Astrocyte (in vitro differentiated cells and primary cell): ENCODE data around the gene CYP2F1.

ENCODE experiments used
- EZH2 ChIP-seq: IDR thresholded peaks from 2 replicates; pipeline ENCODE4 v1.6.1; 2012; ENCODE audit warnings: mild to moderate bottlenecking, low read length, inconsistent platforms; ENCODE audit not compliant: insufficient read depth
- TF ChIP-seq, protein P1 (sequence below): IDR thresholded peaks from 2 replicates; pipeline ENCODE4 v1.5.1; 2011; ENCODE audit warnings: low read depth, mild to moderate bottlenecking, inconsistent platforms, low read length, moderate library complexity; ENCODE audit not compliant: insufficient read depth

DNA sequence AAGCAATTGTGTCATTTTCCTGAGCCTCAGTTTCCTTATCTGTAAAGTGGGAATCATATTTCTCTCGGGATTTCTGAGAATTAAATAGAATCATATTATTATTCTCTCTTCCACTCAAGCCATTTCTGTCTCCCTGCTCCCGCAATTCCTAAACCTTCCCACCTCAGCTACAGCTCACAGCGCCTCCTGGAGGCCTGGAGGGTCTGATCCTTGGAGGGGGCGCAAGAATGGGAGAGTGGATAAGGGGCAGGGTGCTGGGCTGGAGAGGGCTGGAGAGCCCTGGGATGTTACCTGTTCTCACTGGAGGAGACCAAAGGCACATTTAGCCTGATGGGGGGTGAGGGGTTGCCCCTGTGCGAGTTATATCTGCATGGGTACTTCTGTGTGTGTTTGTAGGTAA, 47.7 kb downstream of the CYP2F1 start:
- no peak for TF ChIP-seq EZH2
- TF ChIP-seq, protein P1, sequence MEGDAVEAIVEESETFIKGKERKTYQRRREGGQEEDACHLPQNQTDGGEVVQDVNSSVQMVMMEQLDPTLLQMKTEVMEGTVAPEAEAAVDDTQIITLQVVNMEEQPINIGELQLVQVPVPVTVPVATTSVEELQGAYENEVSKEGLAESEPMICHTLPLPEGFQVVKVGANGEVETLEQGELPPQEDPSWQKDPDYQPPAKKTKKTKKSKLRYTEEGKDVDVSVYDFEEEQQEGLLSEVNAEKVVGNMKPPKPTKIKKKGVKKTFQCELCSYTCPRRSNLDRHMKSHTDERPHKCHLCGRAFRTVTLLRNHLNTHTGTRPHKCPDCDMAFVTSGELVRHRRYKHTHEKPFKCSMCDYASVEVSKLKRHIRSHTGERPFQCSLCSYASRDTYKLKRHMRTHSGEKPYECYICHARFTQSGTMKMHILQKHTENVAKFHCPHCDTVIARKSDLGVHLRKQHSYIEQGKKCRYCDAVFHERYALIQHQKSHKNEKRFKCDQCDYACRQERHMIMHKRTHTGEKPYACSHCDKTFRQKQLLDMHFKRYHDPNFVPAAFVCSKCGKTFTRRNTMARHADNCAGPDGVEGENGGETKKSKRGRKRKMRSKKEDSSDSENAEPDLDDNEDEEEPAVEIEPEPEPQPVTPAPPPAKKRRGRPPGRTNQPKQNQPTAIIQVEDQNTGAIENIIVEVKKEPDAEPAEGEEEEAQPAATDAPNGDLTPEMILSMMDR = no peak
